ENCODE data around the gene GTPBP2.
"Not testable (repeated sequence)": the region's sequence is repeated elsewhere in the genome, so short reads cannot be mapped to it uniquely, and the experiment has no call there.

The GTPBP2 gene

DNA sequence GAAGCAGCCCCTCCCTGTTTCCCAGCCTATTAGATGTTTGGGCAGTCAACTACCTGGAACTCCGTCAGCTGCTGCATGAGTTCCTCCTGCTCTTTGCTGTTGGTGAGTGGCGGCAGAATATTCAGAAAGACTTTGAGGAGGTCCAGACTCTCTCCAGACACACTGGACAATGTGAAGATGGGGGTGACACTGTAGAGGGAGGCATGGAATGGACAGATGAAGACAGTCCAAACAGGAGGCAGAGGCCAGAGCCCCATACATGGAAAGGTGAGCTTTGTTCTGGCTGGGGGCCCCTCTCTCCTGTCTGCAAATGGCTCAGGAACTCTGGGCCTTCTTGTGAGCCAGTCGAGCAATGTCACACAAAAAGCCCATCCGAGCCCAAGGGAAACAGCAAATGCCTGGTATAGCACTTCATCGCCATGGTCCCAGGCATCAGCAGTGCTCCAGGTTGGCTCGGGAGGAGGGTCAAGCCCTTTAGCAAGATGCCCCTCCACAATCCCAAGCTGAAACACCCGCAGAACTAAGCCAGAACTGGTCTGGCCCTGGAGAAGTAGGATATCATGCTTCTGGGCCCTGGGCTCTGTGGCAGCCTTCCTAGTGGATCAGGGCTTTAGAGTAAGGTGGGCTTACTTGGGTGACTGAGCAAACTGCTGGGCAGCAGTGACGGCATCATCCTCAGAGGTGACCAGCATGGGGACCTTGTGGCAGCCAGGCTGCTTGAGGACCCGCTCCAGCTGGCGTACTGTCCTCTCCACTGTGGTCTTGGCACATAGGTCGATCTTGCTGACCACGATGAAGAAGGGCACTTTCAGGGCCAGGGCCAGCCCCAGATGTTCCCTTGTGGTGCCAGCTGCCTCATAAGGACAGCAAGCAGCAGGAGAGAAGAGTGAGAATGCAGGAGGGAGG is 4.9 kb downstream of the GTPBP2 start:
- DNase-seq (ENCODE audit: low spot score), result no peak

DNA sequence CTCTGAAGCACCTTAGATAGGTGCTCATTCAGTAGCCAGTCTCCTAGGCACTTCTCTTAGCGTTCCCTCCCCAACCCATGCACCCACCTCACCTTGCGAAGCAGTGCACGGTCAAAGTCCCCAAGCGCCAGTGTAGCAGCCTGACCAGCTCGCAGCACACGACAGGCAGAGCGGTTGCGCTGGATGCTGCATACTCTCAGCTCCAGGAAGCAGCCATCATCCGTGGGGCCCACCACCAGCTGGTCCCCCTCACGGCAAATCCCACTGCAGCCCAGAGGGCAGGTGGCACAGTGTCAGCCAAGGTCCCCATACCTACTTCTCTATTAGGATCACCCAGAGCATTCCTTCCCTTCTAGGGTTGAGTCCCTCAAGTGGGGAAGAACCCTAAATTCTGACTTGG is 6.5 kb downstream of the GTPBP2 start:
- DNase-seq (ENCODE audit: low spot score), result no peak

DNA sequence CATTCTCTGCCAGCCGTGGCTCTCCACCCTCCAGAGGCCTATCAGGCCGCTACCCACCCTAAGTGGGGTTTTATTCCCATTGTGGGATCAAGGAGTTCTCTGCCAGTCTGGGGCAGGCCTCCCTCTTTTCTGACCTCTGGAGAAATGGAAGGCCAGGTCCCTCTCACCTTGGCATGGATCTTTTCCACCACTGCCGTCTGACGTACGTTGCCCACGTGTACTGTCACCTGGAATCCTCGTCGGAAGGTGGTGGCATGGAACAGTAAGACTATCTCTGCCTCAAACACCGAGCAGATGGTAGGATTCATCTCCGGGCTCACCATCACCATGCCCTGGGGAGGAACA is 7.3 kb downstream of the GTPBP2 start:
- no peak for DNase-seq (ENCODE audit: low spot score)

DNA sequence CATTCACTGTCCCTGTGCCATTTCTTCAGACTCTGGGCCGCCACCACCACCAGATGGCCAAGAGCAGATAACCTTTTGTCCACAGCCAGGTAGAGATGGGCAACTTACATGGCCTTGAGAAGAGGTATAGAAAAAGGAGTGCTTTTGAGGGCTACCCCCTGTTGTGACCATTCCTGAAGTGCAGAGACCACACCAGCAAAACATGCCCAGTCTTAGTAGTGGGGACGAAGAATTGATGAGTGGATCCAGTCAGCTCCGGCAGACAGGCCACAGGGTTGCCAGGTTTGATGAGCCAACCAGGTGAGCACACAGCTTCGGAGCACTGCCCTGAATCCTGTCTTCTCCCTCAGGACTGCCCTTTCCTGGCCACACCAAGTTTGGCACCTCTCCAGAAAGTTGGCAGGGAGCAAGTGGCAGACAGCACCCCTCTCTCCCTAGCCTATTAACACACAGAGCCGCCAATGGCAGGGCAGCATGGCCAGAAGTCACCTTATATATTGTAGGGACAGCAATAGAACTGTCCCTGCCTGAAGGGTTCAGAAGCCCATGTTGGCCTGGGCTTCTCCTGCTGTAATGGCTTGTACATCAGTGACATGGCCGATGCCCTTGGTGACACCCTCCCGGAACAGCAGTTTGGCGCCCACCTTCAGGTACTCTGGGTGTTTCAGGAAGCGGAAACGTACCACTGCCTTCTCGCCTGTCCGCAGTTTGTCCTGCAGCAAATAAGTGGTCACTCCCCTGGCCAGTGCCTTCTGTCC is 7.8 kb downstream of the GTPBP2 start:
- no peak for DNase-seq (ENCODE audit: low spot score)

DNA sequence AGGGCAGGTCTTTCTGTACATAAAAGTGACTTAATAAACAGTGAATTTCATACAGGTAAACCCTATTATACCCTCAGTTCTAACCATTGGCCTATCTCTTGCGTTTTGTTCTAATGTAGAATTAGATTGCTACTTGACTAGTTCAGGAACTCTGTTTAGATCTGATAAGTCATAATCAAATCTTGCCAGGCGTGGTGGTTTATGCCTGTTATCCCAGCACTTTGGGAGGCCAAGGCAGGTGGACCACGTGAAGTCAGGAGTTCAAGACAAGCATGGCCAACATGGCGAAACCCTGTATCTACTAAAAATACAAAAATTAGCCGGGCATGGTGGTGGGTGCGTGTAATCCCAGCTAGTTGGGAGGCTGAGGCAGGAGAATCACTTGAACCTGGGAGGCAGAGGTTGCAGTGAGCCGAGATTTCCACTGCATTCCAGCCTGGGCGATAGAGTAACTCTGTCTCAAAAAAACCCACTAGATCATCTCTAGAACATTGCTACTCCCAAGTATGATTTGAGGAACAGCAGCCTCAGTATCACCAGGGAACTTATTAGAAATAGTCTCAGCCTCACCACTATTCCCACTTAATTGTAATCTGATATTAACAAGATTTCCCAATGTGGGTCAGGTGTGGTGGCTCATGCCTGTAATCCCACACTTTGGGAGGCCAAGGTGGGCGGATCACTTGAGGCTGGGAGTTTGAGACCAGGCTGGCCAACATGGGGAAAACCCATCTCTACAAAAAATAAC is 12.2 kb downstream of the GTPBP2 start:
- DNase-seq (ENCODE audit: low spot score), result no peak

DNA sequence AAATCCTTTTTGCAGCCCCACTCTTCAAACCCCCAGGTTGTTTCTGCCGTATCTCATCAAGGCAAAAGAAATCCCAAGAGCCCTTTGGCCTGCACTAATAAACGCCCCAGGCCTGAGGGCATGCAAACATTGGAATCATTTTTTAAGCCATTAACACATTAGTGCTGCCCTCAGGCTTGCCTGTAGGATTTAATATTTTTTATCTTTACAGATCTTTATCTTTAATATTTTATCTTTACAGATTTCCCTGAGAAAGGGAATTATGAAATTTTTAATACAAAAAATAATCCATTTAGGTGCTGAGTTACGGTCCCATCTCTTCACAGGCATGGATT is 14.7 kb downstream of the GTPBP2 start:
- DNase-seq (ENCODE audit: low spot score), result no peak

DNA sequence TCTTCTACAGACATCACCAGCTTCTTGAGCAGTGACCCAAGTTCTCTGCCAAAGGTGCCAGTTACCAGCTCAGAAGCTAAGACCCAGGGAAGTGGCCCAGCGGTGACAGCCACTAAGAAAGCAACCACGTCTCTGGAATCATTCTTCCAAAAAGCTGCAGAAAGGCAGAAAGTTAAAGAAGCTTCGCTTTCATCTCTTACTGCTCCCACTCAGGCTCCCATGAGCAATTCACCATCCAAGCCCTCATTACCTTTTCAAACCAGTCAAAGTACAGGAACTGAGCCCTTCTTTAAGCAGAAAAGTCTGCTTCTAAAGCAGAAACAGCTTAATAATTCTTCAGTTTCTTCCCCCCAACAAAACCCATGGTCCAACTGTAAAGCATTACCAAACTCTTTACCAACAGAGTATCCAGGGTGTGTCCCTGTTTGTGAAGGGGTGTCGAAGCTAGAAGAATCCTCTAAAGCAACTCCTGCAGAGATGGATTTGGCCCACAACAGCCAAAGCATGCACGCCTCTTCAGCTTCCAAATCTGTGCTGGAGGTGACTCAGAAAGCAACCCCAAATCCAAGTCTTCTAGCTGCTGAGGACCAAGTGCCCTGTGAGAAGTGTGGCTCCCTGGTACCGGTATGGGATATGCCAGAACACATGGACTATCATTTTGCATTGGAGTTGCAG is 15.2 kb downstream of the GTPBP2 start:
- DNase-seq (ENCODE audit: low spot score), result no peak

DNA sequence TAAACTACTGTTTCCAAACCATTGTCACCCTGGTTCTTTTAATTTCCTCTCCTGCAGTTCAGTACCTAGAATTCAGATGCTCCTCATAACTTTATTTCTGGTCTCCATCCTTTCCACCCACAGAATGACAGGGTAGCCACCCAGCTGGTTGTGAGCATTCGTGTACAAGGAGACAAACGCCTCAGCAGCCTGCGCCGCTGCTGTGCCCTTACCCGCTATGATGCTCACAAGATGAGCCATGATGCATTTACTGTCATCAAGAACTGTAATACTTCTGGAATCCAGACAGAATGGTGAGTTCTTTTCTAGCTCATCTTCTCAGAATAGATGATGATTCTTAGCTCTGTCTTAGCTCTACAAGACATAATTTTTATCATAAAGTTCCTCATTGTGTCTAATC is 18.6 kb downstream of the GTPBP2 start:
- no peak for DNase-seq (ENCODE audit: low spot score)

DNA sequence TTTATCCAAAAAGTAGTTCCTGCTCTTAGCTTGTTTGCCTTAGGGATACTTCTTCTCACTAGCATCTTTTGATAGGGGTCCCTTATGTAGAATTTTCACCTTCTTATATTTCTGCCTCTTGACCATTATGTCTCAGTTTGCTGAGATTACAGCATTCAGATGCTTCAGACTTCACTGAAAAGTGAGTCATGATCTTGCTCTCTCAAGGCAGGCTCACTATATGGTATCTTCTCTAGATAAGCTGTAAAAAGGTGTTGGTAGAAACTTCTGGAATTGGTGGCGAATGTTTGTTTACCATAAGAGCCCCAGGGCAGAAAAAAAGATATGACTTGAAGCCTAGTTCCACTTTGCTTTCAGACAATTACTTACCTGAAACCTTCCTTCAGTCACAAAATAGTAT is 19.7 kb downstream of the GTPBP2 start:
- no peak for DNase-seq (ENCODE audit: low spot score)

DNA sequence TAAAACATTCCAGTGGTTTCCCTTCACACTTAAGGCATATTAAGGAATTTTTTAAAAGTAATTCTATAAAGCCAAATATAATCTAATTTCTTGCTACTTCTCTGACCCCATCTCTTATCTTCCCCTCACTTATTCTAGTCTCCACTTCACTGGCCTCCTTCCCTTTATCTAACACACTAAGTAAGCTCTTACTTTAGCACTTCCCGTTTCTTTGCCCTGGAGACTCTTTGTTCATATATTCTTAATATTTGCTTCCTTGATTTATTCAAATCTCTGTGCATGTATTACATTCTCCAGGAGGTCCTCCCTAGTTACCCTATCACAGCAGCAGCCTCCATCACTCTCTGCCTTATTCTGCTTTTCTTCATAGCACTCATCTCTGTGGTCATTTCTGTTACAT is 20.3 kb downstream of the GTPBP2 start:
- DNase-seq (ENCODE audit: low spot score), result no peak

DNA sequence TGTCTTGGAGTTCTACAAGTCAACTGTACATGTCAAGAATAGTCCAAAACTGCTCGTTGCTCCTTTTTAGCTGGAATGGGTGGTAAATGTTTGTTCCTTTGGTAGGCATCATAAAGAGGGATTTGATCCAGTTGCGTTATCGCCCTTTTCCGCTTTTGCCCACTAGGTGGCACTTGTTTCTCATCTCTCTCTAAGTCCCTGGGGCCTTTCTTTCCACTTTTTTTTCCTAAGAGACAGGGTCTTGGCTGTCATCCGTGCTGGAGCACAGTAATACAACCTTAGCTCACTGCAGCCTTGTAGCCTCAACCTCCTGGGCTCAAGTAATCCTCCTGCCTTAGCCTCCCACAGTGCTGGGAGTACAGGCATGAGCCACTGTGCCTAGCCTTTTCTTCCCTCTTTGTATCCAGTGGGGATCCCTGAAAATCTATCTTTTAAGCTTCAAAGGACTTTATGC is 20.7 kb downstream of the GTPBP2 start:
- peak; percentile 77 for DNase-seq (ENCODE audit: low spot score)

DNA sequence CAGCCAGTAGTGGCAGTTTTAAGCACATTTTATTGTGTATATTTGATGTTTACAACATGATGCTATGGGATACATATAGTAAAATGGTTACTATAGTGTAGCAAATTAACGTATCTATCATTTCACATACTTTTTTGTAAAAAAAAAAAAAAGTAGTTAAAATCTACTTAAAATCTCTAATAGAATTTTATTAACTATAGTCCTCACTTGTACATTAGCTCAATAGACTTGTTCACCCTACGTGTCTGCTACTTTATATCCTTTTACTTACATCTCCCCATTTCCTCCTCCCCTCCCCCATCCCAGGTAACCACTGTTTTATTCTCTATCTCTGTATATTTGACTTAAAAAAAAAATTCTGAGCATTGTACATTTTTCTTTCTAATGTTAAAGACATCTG is 23.0 kb downstream of the GTPBP2 start:
- DNase-seq (ENCODE audit: low spot score), result no peak

DNA sequence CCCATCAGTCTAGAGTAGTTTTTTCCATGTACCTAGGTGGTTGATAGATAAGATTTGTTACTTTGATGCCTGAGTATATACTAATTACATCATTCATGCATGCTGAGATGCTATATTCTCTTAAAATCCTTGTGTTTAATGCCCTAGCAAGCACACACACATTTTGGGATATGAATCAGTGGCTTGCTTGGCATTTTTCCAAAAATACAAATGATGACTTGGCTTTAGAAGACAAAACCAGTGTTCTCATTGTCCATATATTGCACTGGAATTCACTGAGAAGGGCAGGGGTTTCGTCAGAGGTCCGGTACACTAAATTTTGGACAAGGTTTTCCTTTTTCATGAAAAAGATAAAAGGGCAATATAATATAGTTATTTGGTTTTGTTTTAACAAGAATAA is 24.9 kb downstream of the GTPBP2 start:
- DNase-seq (ENCODE audit: low spot score), result no peak

DNA sequence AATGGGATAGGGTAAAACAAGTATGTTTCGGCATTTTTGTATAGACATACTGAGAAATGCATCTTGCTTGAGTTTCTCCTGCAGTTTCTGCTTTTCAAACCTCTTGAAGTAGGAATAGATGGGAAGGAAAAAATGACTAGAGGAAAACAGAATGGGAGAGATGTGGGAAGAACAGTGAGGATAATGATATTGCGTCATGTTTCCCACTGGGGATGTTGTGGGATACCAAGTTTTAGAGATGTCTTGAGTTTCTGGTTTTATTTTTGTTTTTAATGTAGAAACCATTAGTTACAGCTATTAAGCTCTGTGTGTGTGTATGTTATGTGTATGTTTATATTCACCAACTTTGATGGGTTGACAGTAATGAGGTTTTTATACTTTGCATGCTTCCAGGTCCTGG is 28.5 kb downstream of the GTPBP2 start:
- no peak for DNase-seq (ENCODE audit: low spot score)

DNA sequence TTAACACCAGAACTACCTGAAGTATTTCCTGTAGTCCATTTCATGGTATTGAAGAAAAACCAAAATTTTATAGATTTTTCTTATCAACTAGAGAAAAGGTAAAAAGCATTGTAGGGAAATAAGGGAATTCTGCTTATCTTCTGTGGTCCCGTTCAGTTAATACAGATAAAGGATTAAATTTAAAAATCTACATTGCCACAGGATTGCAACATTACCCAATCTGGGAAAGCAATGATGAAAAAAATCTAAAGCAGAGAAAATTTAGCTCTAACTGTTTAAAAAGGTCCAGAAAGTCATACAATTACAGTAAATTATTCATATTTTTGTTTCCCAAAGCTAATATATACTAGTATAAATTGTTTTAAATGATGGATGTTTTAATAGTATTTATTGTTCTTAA is 35.1 kb downstream of the GTPBP2 start:
- no peak for DNase-seq (ENCODE audit: low spot score)

DNA sequence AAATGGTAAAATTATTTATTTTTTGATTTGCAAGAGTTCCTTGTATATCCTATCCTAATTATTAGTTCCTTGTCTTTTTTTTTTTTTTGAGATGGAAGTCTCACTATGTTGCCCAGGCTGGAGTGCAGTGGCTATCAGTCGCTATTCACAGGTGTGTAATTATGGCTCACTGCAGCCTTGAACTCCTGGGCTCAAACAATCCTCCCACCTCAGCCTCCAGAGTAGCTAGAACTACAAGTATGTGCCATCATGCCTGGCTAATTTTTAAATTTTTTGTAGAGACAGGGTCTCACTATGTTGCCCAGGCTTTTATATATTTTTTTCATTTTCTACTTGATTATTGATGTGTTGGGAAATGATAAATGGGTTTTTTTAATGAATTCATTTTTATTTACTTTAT is 39.5 kb downstream of the GTPBP2 start:
- not testable (repeated sequence) for DNase-seq (ENCODE audit: low spot score)

DNA sequence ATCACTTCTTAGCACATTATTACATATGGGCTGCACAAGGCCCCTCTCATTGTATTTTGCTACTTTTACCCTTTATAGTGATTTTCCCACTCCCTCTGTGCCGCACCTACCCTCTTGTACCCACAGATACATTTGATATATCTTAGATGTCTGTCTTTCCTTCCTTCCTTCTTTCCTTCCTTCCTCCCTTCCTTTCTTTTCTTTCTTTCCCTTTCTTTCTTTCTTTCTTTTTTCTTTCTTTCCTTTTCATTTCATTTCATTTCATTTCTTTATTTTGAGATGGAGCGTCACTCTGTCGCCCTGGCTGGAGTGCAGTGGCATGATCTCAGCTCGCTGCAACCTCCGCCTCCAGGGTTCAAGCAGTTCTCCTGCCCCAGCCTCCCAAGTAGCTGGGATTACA is 40.9 kb downstream of the GTPBP2 start:
- DNase-seq (ENCODE audit: low spot score), result no peak

DNA sequence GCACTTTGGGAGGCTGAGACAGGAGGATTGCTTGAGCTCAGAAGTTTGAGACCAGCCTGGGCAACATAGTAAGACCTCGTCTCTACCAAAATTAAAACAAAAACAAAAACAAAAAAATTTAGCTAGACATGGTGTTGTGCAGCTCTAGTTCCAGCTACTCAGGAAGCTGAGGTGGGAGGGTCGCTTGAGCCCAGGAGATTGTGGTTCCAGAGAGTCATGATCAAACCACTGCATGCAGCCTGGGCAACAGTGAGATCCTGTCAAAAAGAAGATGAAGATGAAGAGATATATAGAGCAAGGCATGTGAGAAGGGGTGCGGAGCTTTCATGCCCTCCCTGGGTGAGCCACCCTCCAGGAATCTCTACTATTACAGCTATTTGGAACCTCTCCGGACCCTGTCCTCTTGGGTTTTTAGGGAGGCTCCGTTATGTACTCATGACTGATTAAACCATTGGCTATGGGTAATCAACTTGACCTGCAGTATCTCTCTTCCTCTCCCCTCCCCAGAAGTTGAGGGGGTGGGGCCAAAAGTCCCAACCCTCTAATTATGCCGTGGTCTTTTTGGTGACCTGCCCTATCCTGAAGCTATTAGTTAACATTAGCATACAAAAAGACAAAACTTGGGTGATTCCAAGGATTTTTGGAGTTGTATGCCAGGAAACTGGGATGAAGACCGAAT is 44.0 kb downstream of the GTPBP2 start:
- no peak for DNase-seq (ENCODE audit: low spot score)

DNA sequence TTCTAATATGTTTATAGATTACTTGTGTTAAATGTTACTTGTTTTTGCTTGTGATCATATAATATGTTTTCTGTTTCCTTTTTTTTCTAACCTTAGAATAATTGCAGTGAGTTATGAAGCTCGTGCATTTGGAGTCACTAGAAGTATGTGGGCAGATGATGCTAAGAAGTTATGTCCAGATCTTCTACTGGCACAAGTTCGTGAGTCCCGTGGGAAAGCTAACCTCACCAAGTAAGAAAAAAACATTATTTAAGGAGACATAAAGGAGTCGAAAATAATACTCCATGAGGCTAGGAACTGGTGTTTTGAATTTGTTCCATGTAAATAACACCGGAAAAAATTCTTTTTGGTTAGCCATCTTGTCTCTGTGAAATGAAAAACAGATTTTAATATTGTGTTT is 46.2 kb downstream of the GTPBP2 start:
- DNase-seq (ENCODE audit: low spot score), result no peak

DNA sequence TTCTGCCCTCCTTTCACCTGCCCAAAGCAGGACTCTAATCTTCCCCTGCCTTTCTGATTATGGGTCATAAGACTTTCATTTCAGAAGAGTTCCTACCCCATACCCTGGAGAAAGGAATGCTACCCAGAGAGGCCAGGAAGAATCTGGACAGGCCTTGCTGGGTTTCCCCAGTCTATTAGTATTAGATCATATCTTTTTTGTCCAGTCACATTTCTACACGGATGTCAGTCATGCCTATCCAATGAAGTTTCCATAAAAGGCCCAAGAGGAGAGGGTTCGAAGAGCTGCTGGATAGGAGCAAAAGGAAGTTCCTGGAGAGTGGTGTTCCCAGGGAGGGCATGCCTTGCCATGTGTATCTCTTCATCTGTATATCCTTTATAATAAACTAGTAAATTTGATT is 49.9 kb downstream of the GTPBP2 start:
- DNase-seq (ENCODE audit: low spot score), result no peak

DNA sequence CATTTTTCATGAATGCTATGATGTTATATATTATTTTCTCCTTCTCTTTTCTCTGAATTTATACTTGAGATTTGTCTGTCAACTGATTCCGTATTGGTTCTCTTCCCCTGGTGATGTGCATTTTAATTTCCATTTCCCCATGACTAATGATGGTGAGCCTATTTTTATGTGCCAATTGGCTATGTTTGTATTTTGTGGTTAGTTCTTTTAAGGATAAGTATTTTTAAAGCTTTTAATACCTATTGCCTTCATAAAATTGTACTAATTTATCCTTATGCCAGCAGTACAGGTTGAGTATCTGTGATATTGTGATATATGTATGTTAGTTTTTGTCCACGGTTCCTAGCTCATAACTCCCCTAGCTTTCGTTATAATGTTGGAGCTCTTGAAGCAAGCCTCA is 50.3 kb downstream of the GTPBP2 start:
- DNase-seq (ENCODE audit: low spot score), result no peak
